ENCODE results near the gene IGLON5. TPM values are rescaled to one million over a fixed set of nuclear protein-coding genes. Genes with fewer than 3 reads are reported as not detected.

Gene IGLON5
- total RNA-seq = 1 to 10 TPM in 3 of 4 donors, not detected in 1; 1.4 to 2.9 (median 1.7) TPM

GRCh38 chr19:51311351-51312257 is at the start of gene IGLON5:
Gene IGLON5 (plus strand): TSS chr19:51311644. CDS start chr19:51311848, 204 bp downstream.
- TF ChIP-seq, protein P1, sequence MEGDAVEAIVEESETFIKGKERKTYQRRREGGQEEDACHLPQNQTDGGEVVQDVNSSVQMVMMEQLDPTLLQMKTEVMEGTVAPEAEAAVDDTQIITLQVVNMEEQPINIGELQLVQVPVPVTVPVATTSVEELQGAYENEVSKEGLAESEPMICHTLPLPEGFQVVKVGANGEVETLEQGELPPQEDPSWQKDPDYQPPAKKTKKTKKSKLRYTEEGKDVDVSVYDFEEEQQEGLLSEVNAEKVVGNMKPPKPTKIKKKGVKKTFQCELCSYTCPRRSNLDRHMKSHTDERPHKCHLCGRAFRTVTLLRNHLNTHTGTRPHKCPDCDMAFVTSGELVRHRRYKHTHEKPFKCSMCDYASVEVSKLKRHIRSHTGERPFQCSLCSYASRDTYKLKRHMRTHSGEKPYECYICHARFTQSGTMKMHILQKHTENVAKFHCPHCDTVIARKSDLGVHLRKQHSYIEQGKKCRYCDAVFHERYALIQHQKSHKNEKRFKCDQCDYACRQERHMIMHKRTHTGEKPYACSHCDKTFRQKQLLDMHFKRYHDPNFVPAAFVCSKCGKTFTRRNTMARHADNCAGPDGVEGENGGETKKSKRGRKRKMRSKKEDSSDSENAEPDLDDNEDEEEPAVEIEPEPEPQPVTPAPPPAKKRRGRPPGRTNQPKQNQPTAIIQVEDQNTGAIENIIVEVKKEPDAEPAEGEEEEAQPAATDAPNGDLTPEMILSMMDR (IDR thresholded peaks at IDR 0.05) = no peak
- DNase-seq (ENCODE audit: low spot score) (no peak), ATAC-seq (ENCODE audit: low FRiP score) (no peak)

DNA sequence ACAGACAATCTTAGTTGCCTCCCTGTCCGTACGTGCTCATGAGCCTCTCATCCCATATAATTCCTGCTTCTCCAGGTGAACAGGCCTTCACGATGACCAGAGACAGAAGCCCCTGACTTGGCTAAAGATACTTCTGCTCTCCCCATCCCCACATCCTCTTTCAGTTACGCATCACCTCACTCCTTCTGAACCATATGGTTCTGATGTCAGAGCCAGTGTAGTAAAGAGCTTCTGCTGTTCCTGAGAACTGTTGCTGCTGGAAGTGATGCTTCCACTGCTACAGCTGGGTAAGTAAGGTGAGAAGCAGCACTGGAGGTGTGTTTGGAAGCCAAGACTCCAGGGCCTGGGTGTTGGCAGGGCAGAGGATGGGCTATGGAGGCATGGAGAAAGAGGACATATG is 47.6 kb upstream of the IGLON5 start:
- TF ChIP-seq, protein P1 (IDR thresholded peaks at IDR 0.05) = no peak
- DNase-seq (ENCODE audit: low spot score) (no peak), ATAC-seq (ENCODE audit: low FRiP score) (no peak)

DNA sequence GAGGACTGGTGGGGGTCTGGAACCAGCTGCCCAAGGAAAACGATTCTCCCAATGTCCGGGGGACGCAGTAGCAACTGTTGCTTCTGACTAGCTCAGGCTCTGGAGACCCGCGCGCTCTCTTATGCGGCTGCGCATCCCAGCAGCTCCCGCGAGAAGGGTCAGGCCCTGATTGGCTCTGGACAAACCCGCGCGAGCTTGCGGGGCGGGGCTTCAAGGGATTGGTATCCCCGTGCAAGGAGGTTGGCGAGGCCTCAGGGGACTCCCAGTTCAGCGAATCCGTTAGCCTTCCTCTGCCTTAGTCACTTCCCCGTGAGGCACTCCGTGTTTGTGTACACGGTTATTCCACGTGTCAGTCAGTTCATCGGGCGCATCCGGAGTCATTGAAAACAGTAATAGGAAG is 40.4 kb upstream of the IGLON5 start:
- TF ChIP-seq, protein P1 (IDR thresholded peaks at IDR 0.05) = no peak
- DNase-seq (ENCODE audit: low spot score) (no peak), ATAC-seq (ENCODE audit: low FRiP score) (no peak)

- no peak for DNase-seq (ENCODE audit: low spot score)
- TF ChIP-seq, protein P1 (IDR thresholded peaks at IDR 0.05) = no peak
- ATAC-seq (ENCODE audit: low FRiP score) = no peak
Observed at GRCh38 chr19:51272183-51272810, 39.1 kb upstream of the IGLON5 start.

GRCh38 chr19:51274049-51274770 is 37.2 kb upstream of the IGLON5 start:
- DNase-seq (ENCODE audit: low spot score) = no peak
- ATAC-seq (ENCODE audit: low FRiP score) = no peak
- TF ChIP-seq, protein P1 (IDR thresholded peaks at IDR 0.05) = no peak

DNA sequence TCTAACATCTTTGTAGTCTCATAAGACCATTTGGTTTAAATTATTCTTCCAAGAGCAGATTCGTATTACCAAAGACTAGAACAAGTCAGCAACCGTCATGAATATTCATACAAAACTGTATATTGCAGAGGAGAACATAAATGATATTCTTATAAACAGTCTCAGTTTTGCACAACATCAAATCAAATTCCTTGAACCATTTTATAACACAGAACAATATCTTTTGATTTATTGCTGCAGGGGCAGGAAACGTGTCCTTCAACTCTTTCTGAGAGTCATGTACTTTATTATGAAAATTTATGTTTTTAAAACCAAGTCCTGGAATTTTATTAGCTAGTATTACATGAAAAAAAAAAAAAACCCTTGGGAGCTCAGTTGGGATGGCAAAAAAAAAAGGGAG is 34.3 kb upstream of the IGLON5 start:
- TF ChIP-seq, protein P1 (IDR thresholded peaks at IDR 0.05) = no peak
- ATAC-seq (ENCODE audit: low FRiP score) = no peak
- no peak for DNase-seq (ENCODE audit: low spot score)

Data from omental fat pad (tissue), 4 donors.